GM19397 (cell line): Measurements from ENCODE around the gene MATCAP1.

Source experiments
- ATAC-seq: cut with Tn5 transposase; IDR thresholded peaks from one replicate; pipeline ENCODE4 v1.9.1; 2021; ENCODE audit warnings: mild to moderate bottlenecking, moderate library complexity; ENCODE audit not compliant: unreplicated experiment

The MATCAP1 gene

DNA sequence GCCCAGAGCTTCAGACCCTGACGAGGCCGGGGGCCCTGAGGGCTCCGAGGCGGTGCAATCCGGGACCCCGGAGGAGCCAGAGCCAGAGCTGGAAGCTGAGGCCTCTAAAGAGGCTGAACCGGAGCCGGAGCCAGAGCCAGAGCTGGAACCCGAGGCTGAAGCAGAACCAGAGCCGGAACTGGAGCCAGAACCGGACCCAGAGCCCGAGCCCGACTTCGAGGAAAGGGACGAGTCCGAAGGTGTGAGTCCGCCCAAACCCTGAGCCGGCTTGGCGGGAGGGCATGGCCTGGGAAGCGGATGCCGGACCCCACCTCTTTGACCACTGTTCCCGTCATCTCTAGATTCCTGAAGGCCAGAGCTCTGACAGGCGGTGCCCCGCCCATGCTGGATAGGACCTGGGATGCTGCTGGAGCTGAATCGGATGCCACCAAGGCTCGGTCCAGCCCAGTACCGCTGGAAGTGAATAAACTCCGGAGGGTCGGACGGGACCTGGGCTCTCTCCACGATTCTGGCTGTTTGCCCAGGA lies 9.0 kb downstream of the MATCAP1 start:
- no peak for ATAC-seq

DNA sequence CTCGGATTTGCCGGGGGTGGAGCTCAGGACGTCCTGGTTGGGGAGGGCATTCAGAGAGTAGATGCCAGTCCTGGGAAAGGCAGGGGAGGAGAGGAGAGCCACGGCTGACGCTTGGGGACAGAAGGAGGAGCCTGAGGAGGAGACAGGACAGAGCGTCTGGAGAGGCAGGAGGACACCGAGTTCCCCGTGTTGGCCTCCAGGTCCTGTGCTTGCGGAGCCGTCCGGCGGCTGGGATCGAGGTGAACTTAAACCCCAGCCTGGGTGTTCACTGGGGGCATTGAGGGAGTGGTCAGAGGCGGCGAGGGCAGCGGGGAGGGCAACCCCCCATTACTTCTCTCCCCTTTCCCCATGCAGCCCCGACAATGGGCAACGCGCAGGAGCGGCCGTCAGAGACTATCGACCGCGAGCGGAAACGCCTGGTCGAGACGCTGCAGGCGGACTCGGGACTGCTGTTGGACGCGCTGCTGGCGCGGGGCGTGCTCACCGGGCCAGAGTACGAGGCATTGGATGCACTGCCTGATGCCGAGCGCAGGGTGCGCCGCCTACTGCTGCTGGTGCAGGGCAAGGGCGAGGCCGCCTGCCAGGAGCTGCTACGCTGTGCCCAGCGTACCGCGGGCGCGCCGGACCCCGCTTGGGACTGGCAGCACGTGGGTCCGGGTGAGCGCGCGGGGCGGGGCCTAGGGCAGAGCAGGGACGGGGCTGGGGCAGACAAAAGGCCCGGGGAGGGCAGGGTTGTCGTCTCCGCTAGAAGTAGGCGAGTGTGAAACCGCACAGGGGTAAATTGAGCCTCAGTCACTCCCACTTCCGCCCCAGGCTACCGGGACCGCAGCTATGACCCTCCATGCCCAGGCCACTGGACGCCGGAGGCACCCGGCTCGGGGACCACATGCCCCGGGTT lies 9.7 kb downstream of the MATCAP1 start:
- peak; percentile 31 for ATAC-seq

DNA sequence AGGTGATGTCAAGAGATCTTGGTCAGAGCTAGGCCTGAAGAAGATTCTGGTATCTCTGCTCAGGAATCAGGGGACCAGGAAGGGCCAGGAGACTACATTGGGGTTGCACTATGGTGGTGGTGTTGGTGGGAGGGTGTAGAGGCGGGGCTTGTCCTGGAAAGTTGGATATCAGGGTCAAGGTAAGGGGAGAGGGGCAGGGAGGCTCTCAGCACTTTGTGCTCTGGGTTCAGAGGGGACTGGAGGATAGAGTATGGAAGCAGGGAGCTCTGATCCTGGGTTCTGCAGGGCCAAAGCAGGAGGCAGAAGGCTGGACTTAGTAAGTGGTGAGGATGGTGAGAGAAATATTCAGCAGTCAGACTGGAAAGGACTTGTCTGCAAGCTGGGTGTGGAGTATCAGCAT lies 10.4 kb downstream of the MATCAP1 start:
- no peak for ATAC-seq

DNA sequence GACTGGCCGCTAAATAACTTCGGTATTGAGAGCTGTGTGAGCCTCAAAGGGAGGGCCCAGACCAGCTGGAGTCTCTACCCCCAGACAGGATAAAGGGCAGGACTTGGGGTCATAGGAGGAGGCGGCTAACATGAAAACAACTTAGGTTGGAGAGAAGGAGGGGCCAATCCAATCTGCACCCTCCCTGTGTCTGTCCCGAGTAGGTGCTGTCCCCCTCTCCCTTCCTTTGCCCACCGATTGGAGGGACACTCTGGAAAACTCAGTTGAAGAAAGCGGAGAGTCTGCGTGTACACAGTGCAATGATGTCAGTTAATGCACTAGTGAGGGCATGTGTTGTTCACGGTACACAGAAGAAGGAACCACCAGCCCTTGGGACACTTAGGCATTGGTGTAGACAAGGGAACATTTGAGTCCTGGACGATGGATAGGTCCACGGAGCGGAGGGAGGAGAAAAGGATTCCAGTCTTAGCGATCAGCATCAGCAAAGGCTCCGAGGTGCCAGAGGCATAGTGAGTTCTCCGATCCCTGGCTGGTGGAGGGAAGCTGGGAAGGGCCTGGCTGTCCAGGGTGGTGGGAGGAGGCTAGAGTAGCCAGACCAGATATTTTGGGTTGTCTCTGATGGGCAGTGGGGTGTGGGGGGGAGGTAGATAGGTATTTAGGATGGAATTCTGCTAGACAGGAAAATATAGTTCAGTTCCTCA lies 12.7 kb downstream of the MATCAP1 start:
- no peak for ATAC-seq

DNA sequence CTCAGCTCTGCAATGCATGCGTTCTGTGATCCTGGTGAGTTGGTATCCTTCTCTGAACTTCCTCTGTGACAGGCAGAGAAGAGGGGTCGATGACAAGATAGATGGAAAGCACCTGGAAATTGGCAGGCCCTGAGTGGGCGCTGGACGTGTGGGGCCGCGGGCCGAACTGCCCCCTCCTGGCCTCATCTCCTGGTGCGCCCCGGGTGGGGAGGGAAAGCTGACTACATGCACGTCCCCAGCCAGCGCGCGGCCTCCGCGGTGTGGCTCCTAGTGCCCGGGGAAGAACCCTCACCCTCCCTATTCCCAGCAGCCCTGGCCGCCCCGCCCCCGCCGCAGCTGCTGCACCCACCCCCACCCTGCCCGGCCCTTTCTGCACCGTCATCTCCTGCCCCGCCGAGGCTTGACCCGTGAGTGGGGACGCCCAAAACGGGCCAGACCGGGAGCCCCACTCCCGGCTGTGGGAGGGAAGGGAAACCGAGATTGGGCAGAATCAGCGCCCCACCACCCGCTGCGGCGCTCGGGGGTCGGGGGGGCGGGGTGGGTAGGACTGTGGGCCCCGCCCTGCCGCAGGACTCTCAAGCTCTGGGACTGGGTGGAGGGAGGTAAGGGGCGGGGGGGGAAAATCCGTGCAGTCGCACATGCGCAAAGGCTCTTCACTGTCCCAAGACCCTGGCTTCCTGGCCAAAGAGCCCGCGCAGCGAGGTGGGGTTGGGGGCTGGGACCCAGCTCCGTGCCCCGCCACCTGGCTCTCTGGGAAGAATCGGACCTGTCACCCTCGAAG lies 13.4 kb downstream of the MATCAP1 start, which contains the start of gene NOL3:
NOL3 (plus strand) TSS at position 371 of the 781 bp plus-strand sequence.
- ATAC-seq: peak; percentile 48

DNA sequence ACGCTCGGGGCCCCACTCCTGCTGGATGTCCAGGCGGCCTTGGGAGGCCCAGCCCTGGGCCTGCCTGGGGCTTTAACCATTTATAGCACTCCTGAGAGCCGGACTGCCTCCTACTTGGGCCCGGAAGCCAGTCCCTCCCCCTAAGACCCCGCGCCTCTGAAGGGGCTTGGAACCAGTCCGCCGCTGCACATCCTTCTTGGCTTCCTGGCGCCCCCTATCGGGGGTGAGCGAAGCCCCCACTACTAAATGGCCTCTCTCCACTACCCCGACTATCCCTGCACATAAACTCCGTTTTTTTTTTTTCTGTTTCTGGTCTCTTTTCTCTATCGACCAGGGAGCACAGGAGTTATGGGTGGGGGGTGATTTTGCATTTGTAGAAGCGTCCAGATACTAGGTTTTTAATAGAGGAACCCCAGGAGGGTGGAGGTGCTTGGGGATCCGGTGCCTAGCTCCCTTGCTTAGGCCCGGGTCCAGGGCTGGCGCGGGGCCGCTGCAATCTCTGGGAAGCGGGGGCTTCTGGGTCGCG lies 14.1 kb downstream of the MATCAP1 start:
- ATAC-seq: no peak

DNA sequence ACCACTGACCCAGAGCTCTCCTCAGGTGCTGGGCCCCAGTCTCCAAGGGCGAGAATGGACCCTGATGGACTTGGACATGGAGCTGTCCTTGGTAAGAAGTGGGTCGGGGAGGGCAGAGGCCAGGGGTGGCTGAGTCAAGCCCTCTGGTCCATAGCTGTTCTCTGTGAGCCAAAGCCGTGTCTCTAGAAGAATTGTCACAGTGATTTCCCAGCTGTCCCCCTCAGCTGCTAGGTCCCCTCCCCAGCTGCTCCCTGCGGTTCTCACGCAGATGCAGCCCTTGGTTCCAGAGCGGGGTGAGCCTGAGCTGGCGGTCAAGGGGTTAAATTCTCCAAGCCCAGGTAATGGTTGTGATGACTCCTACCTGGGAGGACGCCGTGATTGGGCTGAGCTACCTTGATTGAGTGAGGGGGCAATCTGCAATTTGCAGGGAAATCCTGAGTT lies 14.7 kb downstream of the MATCAP1 start:
- no peak for ATAC-seq

DNA sequence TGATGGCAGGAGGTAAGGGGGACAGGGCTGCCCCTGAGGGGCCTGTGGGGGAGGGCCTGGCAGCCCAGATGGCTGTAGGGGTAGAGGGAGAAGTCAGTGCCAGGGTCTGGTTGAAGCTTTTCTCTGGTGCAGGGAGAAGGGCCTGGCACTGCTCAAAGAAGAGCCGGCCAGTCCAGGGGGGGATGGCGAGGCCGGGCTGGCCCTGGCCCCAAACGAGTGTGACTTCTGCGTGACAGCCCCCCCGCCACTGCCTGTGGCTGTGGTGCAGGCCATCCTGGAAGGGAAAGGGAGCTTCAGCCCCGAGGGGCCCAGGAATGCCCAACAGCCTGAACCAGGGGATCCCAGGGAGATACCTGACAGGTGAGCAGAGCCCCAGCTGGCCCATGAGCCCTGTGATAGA lies 16.2 kb downstream of the MATCAP1 start:
- ATAC-seq: no peak

DNA sequence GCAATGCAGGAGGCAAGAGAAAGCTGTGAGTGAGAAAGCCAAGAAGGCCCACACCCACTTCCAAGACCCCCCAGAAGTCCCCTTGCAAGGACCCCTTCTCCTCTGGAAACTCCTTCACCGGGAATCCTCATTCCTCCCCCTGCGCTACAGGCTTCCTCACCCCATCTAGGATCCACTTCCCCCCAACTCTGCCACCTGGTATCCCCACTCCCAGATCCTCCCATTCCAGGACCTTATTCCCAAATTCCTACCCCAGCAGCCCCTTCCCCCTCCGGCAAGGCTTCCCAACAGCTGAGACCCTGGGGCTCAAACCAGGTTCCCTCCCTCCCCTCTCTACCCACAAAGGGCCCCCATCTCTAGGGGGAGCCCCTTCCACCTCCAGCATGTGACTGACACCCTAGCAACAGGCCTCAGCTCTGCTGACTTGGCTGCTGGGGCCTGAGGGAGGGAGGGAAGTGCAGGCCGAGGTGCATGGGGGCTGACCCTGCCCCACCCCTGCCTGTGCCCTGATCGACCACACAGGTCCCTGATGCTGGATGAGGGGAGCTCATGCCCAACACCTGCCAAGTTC lies 17.1 kb downstream of the MATCAP1 start:
- ATAC-seq: no peak

DNA sequence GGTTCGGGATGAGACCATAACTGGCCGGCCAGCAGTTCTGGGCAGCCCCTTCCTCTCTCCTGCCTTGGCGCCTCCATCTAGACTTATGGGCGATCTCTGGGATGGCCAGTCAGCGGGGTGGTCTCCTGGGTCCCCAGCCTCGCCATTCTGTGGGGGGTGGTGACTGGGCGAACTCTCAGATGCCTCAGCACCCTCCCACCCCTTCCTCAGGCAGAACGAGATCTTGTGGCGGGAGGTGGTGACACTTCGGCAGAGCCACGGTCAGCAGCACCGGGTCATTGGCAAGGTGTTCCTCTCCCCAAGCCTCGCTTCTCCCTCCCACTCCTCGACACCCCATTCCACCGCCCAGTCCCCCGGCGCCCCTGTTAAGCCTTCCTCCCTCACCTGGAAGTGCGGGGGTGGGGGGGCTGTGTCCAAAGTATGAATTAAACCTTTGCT lies 17.6 kb downstream of the MATCAP1 start:
- ATAC-seq: no peak

DNA sequence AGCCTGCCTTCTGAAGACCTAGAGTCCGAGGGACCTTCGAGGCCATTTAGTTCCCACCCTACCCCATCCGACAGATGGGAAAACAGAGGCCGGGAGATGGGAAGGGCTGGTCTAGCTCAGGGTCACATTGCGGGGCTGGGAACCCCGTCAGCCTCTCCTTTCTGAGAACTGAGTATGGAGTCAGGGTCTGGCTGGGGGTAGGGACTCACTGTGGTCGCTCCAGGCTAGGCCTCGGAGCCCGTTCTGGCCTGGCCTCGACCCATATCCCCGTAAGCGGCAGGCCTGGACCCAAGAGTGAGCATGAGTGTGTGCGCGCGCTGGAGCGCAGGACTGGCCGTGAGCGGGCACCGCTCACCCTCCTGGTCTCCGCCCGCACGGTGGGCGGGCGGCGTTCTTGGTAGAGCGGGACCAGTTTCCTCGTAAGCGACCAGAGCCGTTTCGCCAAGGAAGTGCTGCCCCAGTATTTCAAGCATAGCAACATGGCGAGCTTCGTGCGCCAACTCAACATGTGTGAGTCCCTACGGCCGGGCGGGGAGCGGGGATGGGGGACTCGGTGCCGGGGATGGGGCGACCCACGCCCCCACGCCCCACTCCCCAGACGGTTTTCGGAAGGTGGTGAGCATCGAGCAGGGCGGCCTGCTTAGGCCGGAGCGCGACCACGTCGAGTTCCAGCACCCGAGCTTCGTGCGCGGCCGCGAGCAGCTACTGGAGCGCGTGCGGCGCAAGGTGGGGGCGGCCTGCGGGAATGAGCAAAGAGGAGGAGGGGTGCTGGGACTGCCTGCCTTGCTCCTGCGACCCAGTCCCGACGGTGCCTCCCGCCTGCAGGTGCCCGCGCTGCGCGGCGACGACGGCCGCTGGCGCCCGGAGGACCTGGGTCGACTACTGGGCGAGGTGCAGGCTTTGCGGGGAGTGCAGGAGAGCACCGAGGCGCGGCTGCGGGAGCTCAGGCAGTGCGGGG lies 18.4 kb downstream of the MATCAP1 start:
- no peak for ATAC-seq

DNA sequence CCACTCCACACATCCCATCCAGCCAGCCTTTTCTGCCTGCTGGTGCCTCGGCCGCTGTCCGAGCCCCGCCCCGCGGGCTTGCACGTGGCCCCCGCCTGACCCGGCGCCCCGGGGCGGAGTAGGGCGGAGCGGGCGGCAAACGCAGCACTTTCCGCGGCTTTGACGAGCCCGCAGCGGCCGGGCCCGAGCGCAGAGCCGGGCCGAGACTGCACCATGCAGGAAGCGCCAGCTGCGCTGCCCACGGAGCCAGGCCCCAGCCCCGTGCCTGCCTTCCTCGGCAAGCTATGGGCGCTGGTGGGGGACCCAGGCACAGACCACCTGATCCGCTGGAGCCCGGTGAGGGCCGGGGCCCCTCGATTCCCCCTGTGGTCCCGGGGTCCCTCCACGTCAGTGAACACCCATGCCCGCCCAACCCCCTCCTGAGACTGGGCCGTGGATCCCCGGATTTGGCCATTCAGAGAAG lies 19.1 kb downstream of the MATCAP1 start, which contains the start of gene HSF4:
HSF4 (plus strand) TSS at position 147 of the 463 bp plus-strand sequence; CDS start at position 214, 67 bp downstream.
- ATAC-seq: no peak

DNA sequence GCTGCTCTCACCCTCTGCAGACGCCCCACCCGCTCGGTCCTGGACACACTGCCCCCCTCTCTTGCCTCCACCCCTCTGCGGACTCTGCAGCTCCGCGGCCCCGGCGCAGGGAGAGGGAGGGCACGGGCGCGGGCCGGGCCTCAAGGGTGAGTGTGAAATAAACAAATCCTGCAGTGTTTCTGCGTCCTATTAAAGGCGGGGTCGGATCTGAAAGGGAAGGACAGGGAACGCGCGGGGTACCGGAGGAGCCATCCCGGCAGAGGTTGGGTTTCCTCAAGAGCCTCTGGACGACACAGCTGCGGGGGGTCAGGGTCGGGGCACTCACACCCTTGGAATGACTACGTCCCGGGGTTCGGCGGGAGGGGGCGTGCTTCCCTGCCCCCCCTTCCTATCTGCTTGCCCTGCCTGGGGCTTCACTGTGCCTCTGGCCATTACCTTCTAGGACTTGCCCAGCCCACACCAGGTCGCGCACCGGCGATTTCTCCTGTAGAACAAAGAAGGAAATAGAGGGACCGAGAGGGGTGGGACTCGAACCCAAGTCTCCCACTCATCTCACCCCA lies 19.7 kb downstream of the MATCAP1 start:
- ATAC-seq: no peak

DNA sequence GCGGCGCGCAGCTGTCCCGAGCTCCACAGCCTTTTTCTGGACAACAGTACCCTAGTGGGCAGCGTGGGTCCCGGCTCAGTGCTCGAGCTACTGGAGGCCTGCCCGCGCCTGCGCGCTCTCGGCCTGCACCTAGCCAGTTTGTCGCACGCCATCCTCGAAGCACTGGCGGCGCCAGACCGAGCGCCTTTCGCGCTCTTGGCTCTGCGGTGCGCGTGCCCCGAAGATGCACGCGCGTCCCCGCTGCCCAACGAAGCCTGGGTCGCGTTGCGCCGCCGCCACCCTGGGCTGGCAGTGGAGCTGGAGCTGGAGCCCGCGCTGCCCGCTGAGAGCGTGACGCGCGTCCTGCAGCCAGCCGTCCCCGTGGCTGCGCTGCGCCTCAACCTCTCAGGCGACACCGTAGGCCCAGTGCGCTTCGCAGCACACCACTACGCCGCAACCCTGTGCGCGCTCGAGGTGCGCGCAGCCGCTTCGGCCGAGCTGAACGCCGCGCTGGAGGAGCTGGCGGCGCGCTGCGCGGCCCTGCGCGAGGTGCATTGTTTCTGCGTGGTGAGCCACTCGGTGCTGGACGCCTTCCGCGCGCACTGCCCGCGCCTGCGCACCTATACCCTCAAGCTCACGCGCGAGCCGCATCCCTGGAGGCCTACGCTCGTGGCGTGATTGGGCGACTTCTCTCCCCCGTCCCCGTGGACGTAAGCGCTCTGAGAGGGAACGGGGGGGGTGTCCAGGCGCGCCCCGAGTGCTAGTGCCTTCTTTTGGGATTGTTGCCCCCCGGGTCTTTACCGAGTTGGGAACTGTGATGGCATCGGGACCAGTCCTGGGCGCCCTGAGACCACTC lies 20.4 kb downstream of the MATCAP1 start:
- no peak for ATAC-seq

DNA sequence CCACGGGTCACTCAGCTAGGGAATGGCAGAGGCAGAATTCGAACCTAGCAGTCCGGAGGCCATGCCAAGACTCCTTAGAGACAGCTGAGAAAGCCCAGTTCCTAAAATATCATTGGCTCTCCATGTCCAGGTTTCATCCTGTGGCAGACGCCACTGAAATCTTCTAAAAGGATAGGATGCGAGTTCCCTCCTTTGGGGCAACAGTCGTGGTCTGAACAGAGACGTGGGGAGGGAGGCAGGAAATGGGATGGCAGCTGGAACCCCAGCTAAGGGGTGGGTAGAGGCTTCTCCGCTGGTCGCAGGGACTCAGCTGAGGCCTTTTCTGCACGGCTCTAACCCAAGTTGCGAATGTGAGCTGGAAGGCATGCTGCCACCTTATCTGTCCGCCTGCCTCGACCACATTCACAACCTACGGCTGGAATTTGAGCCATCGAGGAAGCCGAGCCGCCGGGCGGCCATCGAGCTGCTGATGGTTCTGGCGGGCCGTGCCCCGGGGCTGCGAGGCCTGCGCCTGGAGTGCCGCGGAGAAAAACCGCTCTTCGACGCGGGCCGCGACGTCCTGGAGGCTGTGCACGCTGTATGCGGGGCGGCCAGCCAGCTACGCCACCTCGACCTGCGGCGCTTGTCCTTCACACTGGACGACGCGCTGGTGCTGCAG lies 21.1 kb downstream of the MATCAP1 start:
- ATAC-seq: no peak

DNA sequence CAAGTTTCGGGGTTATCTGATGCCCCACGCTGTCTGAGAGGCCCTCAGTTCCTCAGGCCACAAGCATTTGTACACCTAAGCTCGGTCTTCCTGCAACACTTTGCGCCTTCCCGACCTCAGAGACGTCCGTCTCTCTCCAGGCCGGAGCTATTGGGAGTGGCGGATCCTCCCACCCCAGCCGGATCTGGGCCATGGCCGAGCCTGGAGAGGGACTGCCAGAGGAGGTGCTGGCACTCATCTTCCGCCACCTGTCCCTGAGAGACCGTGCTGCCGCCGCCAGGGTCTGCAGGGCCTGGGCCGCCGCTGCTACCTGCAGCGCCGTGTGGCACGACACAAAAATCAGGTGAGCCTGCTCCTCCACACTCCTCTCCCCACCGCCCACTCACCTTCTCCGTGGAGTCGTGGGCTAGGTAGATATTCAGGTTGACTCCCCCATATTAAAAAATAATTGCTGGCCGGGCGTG lies 22.1 kb downstream of the MATCAP1 start:
- ATAC-seq: no peak
